ENCODE measurements around the gene KIAA1755.

The KIAA1755 gene

GRCh38 chr20:38162149-38162548 lies 98.4 kb downstream of the KIAA1755 start:
- H3K4me1 ChIP-seq (ENCODE audit: insufficient read depth, low read length, poor library complexity, severe bottlenecking) = no peaks in the 10 kb centered on the region
- H3K4me3 ChIP-seq (ENCODE audit: low read length, poor library complexity, severe bottlenecking) = no peak overlapping the region

GRCh38 chr20:38161412-38161774 lies 99.1 kb downstream of the KIAA1755 start:
- H3K9ac ChIP-seq (ENCODE audit: low read depth, low read length, poor library complexity, severe bottlenecking) = no peak overlapping the region
- no peaks in the 10 kb centered on the region for H4K20me1 ChIP-seq (ENCODE audit: insufficient read depth, low read length, poor library complexity, severe bottlenecking)
- H3K4me3 ChIP-seq (ENCODE audit: low read length, poor library complexity, severe bottlenecking) = no peak overlapping the region
- no peak for TF ChIP-seq EZH2phosphoT487 (IDR thresholded peaks at IDR 0.05; ENCODE audit: borderline replicate concordance)
- no peak for TF ChIP-seq CTCF (conservative IDR thresholded peaks at IDR 0.05; ENCODE audit: low read length)
- no peak overlapping the region for H3K4me2 ChIP-seq (ENCODE audit: low read depth, low read length, poor library complexity, severe bottlenecking)
- no peak overlapping the region for H2AFZ ChIP-seq (ENCODE audit: low read length)
- H3K79me2 ChIP-seq (ENCODE audit: insufficient read depth, low read length) = no peaks in the 10 kb centered on the region
- no peaks in the 10 kb centered on the region for H3F3A ChIP-seq (ENCODE audit: low read depth)
- no peaks in the 10 kb centered on the region for H3K9me2 ChIP-seq (replicated peaks; ENCODE audit: low read depth, low read length)
- no peaks in the 10 kb centered on the region for H3K36me3 ChIP-seq (ENCODE audit: insufficient read depth, low read length)
- H3K4me1 ChIP-seq (ENCODE audit: insufficient read depth, low read length, poor library complexity, severe bottlenecking) = no peaks in the 10 kb centered on the region
- no peaks in the 10 kb centered on the region for H3K9me3 ChIP-seq (ENCODE audit: insufficient read depth, low read depth, low read length)
- no peaks in the 10 kb centered on the region for H3K27me3 ChIP-seq (ENCODE audit: insufficient read depth, low read length, poor library complexity, severe bottlenecking)

More at GRCh38 chr20:38162149-38162548, 98.4 kb downstream of the KIAA1755 start:
- Histone ChIP-seq H3K9me3 (ENCODE audit: insufficient read depth, low read depth, low read length) (no peaks in the 10 kb centered on the region), H3F3A (ENCODE audit: low read depth) (no peaks in the 10 kb centered on the region), H3K9me2 (replicated peaks; ENCODE audit: low read depth, low read length) (no peaks in the 10 kb centered on the region), H3K79me2 (ENCODE audit: insufficient read depth, low read length) (no peaks in the 10 kb centered on the region), H2AFZ (ENCODE audit: low read length) (no peak overlapping the region), H3K36me3 (ENCODE audit: insufficient read depth, low read length) (no peaks in the 10 kb centered on the region), H4K20me1 (ENCODE audit: insufficient read depth, low read length, poor library complexity, severe bottlenecking) (no peaks in the 10 kb centered on the region), H3K4me2 (ENCODE audit: low read depth, low read length, poor library complexity, severe bottlenecking) (no peak overlapping the region), H3K27me3 (ENCODE audit: insufficient read depth, low read length, poor library complexity, severe bottlenecking) (no peaks in the 10 kb centered on the region), H3K9ac (ENCODE audit: low read depth, low read length, poor library complexity, severe bottlenecking) (no peak overlapping the region)
- TF ChIP-seq CTCF (conservative IDR thresholded peaks at IDR 0.05; ENCODE audit: low read length) (no peak), EZH2phosphoT487 (IDR thresholded peaks at IDR 0.05; ENCODE audit: borderline replicate concordance) (no peak)
